Measurements from ENCODE around the gene BPNT1.
"Not testable (repeated sequence)": the region's sequence is repeated elsewhere in the genome, so short reads cannot be mapped to it uniquely, and the experiment has no call there.

The BPNT1 gene

DNA sequence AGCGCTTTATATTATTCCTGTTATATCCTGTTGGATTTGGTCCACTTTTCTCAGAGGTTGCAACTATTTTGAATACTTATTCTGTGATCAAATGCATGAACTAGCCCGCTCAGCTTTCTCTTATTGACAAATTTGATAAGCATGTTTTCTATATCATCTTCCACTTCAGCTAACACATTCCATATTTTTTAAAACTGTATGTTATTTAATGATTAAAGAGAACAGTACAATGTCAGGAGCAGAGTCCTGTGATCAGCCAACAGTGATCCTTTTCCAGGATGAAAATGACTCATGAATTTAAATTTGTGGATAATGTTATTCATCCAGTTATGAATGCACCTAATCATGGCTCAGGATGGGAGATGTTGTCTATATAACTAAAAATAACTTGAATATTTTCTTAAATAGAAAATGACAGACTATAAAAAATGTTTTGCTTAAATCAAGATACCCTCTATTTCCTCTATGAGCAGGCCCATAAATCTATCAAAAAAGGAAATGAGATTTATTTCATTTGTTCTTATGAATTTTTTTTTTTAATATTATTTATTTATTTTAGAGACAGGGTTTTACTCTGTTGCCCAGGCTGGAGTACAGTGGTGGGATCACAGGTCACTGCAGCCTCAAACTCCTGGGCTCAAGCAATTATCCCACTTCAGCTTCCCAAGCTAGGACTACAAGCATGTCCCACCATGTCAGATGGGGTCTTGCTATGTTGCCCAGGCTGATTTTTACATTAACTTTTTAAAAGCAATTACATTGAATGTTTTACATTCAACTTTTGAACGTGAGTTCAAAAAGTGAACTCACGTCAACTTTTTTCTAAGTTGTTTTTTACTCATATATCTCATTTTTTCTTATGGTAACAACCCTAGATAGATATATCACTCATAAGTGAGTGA is 12.5 kb downstream of the BPNT1 start:
- no peak for DNase-seq

DNA sequence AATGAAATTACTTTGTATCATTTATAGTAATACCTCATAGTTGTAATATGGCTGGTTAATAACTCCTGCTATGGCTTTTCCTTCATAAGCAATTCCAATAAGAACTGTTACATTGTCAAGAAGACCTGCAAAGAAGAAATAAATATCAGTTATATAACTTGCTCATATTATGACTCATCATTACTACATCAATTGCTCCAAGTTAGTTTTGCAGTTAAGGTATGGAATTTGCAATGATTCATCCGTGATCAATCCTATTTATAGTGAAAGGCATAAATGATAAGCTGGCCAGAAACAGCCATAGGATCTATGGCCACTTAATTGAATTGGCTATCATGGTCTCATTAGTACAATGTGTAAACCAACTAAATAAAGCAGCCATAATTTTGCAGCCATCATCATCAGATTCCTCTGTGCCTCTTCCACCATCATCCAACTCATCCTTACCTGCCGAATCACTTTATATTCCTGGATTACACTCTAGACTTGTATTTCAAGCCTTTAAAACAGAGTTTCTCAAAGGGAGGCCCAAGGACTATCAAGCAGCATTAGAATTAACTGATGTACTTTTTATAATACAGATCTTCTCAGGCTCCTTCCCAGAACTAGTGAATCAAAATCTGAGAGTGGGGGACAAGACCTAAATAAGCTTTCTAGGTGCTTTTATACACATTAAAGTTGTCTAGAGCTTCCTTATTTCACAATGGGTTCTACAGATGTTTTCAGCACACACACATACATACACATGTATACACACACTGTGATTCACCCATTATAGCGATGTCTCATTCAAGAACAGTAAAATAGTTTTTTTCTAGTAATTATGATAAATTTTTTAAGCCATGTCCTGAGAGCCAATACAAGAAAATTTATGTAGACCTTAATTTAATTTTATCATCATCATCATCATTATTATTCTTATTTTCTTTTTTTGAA is 22.1 kb downstream of the BPNT1 start:
- DNase-seq = no peak

DNA sequence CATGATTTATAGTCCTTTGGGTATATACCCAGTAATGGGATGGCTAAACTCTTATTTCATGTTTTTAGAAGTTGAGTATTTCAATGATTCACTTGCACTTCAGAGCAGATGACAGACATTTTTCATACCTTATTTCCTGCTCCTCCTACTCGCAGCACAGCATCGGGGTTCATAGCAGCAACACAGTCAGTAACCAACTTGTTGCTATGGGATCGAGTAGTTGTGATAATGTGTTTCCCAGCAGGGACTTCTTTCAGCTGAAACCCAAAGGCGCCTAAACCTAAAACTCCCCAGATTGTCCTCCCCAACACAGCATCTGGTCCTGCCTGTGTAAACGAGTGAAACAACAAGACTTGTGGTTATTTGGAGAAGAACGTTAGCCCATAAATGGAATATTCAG is 27.0 kb downstream of the BPNT1 start:
- DNase-seq = no peak

DNA sequence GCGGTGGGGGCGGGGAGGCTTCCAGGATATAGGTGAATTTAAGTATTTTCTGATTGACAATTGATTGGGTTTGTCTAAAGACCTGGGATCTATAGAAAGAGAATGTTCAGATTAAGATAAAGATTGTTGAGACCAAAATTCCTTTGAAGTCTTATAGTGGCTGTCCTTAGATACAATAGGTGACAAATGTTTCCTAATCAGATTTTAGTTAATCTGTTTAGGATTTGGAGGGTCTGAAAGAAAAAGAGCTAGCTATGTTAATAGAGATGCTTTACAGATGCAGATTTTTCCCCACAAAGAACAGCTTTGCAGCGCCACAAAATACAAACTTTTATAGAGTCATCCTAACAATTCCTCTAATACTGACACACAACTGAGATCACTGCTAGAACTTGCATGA is 28.7 kb downstream of the BPNT1 start:
- no peak for DNase-seq

DNA sequence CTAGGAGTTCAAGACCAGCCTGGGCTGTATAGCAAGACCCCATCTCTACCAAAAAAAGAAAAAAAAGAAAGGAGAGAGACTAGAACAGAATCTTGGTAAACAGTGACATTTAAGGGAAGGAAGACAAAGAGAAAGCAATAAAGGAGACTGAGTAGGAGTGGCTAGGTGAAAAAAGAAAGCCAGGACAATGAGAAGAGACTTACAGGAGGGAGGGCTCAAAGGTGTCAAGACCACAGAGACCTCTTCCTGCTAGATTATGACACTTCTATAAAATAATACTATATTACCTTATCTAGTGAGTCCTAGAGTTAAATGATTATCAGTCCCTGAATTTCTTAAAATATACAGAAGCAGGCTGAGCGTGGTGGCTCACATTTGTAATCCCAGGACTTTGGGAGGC is 33.2 kb downstream of the BPNT1 start:
- DNase-seq = no peak

DNA sequence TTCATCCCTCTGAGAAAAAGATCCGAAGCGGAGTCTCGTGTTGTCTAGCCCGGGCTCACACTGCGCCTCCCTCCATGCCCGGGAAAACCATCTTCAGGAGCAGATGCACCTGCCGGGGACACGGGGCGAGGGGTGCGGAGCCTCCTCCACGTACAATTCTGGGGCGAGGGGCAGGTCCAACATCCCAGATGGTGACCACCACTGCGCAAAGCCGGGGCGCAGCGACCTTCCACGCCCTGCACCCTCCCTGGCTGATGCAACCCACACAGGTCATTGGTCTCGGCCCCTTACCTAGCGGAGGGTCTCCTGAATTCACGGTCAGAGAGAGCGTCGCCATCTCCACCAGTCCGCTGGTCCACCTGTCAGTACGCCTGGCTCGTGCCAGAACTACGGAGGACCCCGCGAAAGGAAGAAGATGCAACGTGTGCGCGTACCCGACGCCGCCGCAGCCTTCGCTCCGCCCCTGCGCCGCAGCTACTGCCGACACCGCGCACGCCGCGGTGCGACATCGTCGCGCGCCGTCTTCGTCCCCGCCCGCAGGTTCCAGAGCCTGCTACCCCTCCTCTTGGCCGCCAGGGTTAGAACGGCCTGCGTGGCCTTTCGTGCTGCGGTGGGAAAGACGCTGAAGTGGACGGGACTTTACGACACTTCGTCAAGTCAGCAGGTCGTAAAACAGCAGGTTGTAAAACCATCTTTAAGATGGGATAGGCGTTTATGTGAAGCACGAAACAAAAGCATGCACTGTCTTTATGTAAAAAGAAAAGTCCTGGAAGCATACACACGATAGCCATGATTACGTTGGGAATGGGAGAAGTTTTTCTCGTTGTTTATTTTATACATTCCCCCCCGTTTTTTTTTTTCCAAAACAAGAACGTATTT is 43.3 kb downstream of the BPNT1 start, which contains the start of gene EPRS1:
Gene EPRS1, minus strand, starts transcription at position 454 of the 879 bp plus-strand sequence. Its CDS starts 117 bp downstream, at position 337.
- peak; percentile 93 for DNase-seq

DNA sequence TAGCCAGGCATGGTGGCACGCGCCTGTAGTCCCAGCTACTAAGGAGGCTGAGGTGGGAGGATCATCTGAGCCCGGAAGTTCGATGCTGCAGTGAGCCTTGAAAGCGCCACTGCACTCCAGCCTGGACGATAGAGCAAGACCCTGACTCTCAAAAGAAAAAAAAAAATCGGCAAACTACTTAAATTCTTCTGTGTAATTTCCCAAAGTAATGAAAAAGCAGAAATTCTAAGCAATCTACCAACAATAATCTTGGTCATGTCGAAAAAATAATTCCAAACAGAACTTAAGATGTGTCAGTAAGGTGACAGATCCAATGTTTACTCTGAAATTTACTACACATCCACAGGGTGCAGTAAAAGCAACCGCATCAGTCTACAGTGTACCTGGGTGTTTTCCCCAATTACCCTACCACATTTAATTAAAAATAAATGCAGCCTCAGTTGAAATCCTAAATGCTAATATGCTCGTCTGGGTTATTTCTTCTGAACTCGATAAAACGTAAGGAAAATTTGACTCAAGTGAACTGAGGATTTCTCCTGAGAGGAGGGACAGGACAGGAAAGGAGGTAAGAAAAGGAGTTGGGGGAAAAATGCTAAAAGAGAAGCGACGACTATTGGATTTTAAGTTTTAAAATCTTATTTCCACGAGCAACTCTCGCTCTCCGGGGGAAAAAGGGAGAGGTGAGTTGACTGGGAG is 44.1 kb downstream of the BPNT1 start:
- no peak for DNase-seq

DNA sequence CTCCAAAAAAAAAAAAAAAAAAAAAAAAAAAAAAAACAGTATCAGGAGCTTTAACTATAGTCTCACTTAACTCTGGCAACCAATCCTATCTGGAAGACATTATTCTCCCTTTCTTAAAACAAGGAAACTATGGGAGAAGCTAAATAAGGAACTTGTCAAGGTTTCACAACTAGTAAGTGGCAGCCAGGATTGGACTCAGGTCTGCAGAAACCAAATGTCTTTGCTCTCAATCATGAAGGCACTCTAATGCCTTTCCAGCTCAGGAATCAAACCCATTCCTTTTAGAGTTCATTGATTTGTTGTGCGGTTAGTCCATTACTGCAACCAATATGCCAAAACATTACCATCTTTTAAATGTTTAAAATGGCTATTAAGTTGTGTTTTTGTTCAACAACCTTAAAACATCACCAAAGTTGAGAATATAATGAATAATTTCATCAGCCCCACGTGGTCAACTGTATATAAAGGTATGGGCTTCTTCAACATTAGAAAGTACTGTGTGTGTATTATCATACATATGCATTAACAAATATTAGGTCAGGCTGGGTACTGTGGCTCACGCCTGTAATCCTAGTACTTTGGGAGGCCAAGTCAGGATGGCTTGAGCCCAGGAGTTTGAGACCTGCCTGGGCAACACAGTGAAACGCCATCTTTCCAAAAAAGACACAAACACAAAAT is 44.8 kb downstream of the BPNT1 start:
- no peak for DNase-seq

DNA sequence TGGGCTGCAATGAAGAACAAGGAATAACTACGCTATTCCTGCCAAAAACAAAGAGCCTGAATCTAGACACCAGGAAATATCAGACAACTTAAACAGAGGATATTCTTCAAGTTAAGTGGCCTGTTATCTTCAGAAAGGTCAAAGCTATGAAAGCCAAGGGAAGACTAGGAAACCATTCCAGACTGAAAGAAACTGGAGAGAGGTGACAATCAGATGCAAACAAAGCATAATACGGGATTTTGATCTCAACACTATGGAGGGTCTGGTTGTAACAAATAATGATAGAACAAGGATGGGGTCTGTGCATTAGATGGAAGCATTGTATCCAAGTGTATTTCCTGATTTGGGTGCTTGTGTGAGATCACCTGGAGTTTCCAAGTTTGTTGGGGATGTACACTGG is 45.9 kb downstream of the BPNT1 start:
- DNase-seq = no peak

DNA sequence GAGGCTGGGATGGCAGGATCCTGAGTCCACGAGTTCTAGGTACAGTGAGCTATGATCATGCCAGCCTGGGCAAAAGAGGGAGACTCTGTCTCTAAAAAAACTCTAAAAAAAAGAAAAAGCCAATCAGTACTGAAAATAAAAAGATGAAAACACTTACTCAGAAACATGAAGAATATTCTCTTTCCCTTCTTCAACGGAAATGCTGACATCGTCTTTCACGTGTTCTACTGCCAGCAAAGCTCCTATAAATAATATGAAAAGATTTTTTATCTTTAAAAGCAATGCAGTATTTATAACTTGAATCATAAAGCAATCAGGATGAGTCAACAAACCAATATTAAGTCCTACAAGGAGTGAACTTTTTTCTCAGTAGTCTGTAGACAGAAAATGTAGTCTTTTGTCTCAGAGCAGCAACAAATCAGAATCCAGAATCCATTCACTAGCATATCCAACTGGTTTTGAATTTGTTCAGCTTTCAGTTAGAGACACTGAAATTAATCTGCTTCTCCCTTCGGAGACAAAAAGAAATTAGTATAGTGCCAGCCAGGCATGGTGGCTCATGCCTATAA is 49.5 kb downstream of the BPNT1 start:
- no peak for DNase-seq

DNA sequence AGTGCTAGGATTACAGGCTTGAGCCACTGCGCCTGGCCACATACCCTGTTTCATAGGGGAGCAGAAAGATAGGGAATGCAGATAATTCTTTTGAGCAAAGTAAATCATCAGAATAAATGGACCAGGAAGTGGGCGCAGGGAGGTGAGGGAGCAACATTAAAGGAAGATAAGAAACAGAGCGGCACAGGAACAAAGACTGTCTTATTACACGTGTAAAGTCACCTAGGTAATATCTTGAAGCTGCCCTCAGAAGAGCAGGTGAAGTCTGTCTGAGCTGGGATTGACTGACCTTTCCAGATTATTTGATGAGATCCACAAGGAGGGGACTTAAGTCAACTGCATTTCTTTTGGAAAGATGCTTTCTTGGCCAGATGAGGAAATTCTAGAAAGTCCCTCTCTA is 50.9 kb downstream of the BPNT1 start:
- DNase-seq = no peak

DNA sequence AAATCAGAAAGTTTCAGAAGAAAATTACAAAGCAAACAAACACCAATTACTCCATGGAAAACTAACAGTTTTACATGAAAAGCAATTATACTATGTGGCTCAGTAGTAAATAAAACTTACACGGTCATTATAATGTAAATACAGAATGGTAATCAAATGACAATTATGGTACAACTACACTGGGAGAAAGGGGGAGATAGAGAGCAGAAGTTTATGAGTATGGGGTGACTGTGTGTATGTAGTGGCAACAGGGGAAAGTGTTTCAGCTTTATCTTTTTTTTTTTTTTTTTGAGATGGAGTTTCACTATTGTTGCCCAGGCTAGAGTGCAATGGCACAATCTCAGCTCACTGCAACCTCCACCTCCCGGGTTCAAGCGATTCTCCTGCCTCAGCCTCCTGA is 51.8 kb downstream of the BPNT1 start:
- DNase-seq = not testable (repeated sequence)

DNA sequence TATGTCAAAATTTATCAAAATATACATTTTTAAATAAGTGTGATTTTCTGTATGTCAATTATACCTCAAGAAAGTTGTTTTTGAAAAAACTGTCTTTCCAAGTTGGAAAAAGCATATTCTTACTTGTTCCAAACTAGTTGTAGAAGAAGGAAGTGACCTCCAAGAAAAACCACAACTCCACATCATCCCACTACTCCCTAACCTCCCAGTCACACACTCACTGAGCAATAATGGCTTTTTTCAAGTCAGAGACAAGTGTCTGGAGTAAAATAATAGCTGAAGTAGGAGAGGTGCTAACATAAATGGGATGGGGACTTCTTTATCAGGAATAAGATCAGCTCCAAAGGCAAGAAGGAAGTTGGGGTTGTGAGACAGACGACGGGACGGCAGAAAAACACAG is 56.7 kb downstream of the BPNT1 start:
- no peak for DNase-seq

DNA sequence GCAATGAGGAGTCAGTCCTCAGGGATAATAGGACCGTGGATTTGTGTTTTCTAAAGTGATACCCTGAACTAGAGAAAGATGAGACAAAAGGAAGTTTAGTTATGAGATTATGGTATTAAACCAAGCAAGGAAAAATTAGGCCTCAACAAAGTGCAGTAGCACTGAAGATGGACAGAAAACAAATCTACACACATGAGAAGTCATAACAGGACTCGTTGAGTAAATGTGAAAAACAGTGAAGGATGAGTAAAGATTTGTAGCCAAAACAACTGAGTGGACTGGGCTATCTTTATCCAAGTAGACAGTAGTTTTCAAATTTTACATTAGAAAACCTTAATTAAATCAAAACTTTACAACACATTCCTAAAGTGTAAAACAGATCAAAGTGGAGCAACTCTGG is 58.3 kb downstream of the BPNT1 start:
- no peak for DNase-seq

DNA sequence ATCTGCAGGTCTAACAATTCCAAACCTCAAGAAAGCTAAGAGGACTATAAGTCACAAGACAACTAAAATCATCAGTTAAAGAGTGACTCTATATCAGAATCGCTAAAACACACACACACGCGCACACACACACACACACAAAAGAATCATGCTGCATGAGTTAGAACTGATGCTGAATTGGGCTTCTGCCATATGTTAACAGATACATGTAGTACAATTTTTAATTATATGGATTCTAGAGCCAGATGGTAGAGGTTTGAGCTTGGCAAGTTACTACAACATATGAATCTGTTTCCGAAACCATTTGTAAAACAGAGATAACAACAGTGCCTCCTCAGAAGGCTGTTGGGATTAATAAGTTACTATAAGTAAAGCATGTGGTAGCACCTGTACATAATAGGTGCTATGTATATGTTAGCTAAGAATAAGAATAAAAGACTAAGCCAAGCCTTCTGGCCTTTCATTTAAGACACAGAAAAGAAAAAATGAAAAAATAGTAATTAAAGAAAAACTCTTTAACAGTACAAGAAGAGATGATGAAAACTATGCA is 61.2 kb downstream of the BPNT1 start:
- peak; percentile 42 for DNase-seq

DNA sequence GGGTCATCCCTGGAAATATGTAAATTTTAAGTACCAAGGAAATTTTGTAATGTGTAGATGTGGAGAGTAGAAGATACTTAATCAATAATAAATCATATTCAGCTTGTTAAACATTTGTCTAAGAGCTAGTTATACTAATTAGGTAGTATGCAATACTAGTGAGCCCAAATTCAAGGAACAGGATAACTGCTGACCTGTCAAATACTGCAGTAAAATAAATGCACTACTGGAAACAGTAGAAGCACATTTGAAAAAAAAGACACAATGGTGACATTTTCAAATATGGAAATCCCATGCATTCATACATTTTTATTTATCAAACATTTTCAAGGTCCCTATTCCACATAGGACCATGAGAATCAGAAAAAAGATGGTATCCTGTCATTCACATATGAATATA is 70.5 kb downstream of the BPNT1 start:
- no peak for DNase-seq

DNA sequence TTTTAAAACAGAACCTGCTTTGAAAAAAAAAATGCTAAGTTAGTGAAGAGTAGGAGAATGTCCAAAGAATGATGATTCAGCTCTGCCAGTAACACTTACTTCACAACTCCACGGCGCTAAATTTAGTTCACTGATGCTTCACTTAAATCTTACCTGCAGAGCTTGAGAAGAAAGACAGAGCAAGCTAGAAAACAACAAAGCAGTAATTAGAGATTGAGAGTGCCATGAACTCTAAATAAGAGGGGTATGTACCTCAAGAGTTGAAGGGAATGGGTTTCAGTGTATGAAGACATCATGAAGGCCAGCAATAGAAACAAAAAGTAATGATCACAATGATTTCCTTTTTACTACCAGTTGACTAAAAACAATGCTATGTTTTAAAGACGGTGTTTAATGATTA is 76.1 kb downstream of the BPNT1 start:
- no peak for DNase-seq

DNA sequence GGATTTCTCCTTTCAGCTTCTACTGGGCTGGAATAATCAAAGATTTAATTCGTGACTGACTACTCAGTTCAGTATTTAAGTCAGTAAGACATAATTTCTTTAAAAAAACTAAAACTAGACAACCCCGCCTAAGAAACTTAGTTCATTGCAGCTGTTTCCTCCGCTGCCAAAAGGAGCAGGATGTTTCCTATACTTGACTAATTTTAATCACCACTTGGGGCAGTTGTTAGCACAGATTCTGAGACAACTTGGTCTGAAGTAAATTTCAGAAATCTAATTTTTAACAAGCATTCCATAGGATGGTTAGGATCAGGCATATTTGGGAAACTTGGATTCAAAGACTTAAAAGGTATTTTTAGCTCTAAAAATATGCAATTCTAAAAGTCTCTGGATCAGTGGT is 77.3 kb downstream of the BPNT1 start:
- no peak for DNase-seq

DNA sequence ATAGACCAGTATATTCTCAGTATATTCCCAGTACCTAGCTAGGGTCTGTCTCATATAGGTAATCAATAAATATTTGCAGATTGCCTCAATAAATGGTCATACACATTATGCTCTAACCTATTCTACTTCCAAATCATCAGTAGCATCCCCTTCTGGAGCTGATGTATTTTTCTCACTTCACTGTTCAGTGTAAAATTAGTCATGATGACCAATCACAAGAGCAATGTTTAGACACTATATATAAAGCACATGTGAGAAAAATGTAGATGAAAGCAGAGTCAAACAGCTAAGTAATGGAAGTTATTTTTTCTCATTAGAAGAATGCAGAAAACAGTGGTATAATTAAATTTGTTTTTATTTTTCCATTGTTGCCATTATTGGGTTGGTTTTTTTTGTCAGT is 78.0 kb downstream of the BPNT1 start:
- DNase-seq = no peak

All from NCI-H2081 treated with DMSO at 0.1 percent for 48 hours (cell line).